SU-DHL-6 (cell line): Measurements from ENCODE around the gene EPRS1.
A peak's percentile ranks its signal among the peaks of the same experiment; 100 is the strongest.
"Not testable (repeated sequence)": the region's sequence is repeated elsewhere in the genome, so short reads cannot be mapped to it uniquely, and the experiment has no call there.

Source experiments
- H2AFZ ChIP-seq: fragments of 200-600 bp; sonication (generic); 2 replicates; pipeline ENCODE4 v1.6.1; 2014; ENCODE audit warnings: low read depth, mild to moderate bottlenecking, moderate library complexity, mixed read lengths, antibody characterized with exemption, low read length; ENCODE audit not compliant: severe bottlenecking
- H3F3A ChIP-seq: fragments of 200-600 bp; shearing (Covaris generic); 2 replicates; pipeline ENCODE4 v1.6.0; 2016; ENCODE audit warnings: antibody characterized with exemption, mild to moderate bottlenecking; ENCODE audit not compliant: insufficient read depth
- H3K27ac ChIP-seq: fragments of 200-600 bp; sonication (generic); 2 replicates; pipeline ENCODE4 v1.5.1; 2016; ENCODE audit warnings: low read depth, mild to moderate bottlenecking, low read length, moderate library complexity, mixed read lengths
- H3K27me3 ChIP-seq: fragments of 200-600 bp; sonication (generic), shearing (Covaris generic); 2 replicates; pipeline ENCODE4 v1.6.0; 2014; ENCODE audit warnings: mild to moderate bottlenecking, low read length
- H3K36me3 ChIP-seq: fragments of 200-600 bp; sonication (generic); 2 replicates; pipeline ENCODE4 v1.6.1; 2014; ENCODE audit warnings: mild to moderate bottlenecking, low read length, mixed read lengths
- H3K4me2 ChIP-seq: fragments of 300-600, 200-600 bp; shearing (Covaris generic), sonication (generic); 2 replicates; pipeline ENCODE4 v1.6.0; 2014; ENCODE audit warnings: low read length, low read depth, mild to moderate bottlenecking; ENCODE audit not compliant: poor library complexity, severe bottlenecking
- H3K4me3 ChIP-seq: fragments of 200-600 bp; sonication (generic); 2 replicates; pipeline ENCODE4 v1.5.1; 2014; ENCODE audit warnings: antibody characterized with exemption, low read length, mild to moderate bottlenecking, mixed read lengths; ENCODE audit not compliant: insufficient read depth, poor library complexity, severe bottlenecking
- H3K79me2 ChIP-seq: fragments of 200-600 bp; sonication (generic); 2 replicates; pipeline ENCODE4 v1.6.1; 2014; ENCODE audit warnings: mild to moderate bottlenecking, low read length, moderate library complexity; ENCODE audit not compliant: insufficient read depth
- H3K9ac ChIP-seq: fragments of 200-600 bp; sonication (generic); 2 replicates; pipeline ENCODE4 v1.7.0; 2014; ENCODE audit warnings: mild to moderate bottlenecking, low read length
- H3K9me2 ChIP-seq: fragments of 200-600 bp; sonication (generic); replicated peaks from 2 replicates; pipeline ENCODE4 v1.6.1; 2014; ENCODE audit warnings: low read length; ENCODE audit not compliant: insufficient read depth
- H3K9me3 ChIP-seq: fragments of 200-600 bp; sonication (generic); 2 replicates; pipeline ENCODE4 v1.6.1; 2014; ENCODE audit warnings: low read length, mixed read lengths; ENCODE audit not compliant: insufficient read depth
- H4K20me1 ChIP-seq: fragments of 200-600 bp; sonication (generic); 2 replicates; pipeline ENCODE4 v1.6.1; 2014; ENCODE audit warnings: low read depth, mild to moderate bottlenecking, antibody characterized with exemption, low read length, moderate library complexity, mixed read lengths
- CTCF ChIP-seq: fragments of 200-600 bp; sonication (generic); IDR thresholded peaks from one replicate; pipeline ENCODE4 v1.5.1; 2017; ENCODE audit warnings: antibody characterized with exemption, mild to moderate bottlenecking, low read length, moderate library complexity; ENCODE audit not compliant: insufficient read depth, poor library complexity, severe bottlenecking
- EZH2phosphoT487 ChIP-seq: fragments of 200-600 bp; sonication (generic), shearing (Covaris generic); conservative IDR thresholded peaks from 2 replicates; pipeline ENCODE4 v1.6.1; 2018; ENCODE audit warnings: mild to moderate bottlenecking, antibody characterized with exemption, low read length, moderate library complexity, mixed read lengths

Gene EPRS1

DNA sequence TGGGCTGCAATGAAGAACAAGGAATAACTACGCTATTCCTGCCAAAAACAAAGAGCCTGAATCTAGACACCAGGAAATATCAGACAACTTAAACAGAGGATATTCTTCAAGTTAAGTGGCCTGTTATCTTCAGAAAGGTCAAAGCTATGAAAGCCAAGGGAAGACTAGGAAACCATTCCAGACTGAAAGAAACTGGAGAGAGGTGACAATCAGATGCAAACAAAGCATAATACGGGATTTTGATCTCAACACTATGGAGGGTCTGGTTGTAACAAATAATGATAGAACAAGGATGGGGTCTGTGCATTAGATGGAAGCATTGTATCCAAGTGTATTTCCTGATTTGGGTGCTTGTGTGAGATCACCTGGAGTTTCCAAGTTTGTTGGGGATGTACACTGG, 2.7 kb downstream of the EPRS1 start:
- Histone ChIP-seq H3K9ac (no peak overlapping the region), H4K20me1 (peaks cover 4% of the 10 kb centered on the region; the same call in 1 of the 2 replicates), H2AFZ (no peak overlapping the region), H3K36me3 (peaks cover 8% of the 10 kb centered on the region; the same call in 1 of the 2 replicates), H3K27me3 (no peaks in the 10 kb centered on the region), H3K4me3 (no peak overlapping the region), H3K9me3 (no peaks in the 10 kb centered on the region), H3K9me2 (no peaks in the 10 kb centered on the region), H3K79me2 (peaks cover 69% of the 10 kb centered on the region), H3F3A (peaks cover 5% of the 10 kb centered on the region; the same call in 1 of the 2 replicates), H3K27ac (no peak overlapping the region), H3K4me2 (peak overlapping the region; percentile 74)
- TF ChIP-seq CTCF (no peak), EZH2phosphoT487 (no peak)

DNA sequence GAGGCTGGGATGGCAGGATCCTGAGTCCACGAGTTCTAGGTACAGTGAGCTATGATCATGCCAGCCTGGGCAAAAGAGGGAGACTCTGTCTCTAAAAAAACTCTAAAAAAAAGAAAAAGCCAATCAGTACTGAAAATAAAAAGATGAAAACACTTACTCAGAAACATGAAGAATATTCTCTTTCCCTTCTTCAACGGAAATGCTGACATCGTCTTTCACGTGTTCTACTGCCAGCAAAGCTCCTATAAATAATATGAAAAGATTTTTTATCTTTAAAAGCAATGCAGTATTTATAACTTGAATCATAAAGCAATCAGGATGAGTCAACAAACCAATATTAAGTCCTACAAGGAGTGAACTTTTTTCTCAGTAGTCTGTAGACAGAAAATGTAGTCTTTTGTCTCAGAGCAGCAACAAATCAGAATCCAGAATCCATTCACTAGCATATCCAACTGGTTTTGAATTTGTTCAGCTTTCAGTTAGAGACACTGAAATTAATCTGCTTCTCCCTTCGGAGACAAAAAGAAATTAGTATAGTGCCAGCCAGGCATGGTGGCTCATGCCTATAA, 6.2 kb downstream of the EPRS1 start:
- Histone ChIP-seq H3K4me2 (no peak overlapping the region), H4K20me1 (peaks cover 9% of the 10 kb centered on the region; the same call in 1 of the 2 replicates), H3K9me2 (no peaks in the 10 kb centered on the region), H3K9ac (no peak overlapping the region), H3K79me2 (peaks cover 94% of the 10 kb centered on the region), H2AFZ (no peak overlapping the region), H3F3A (peaks cover 5% of the 10 kb centered on the region; the same call in 1 of the 2 replicates), H3K4me3 (no peak overlapping the region), H3K27ac (no peak overlapping the region), H3K27me3 (no peaks in the 10 kb centered on the region), H3K36me3 (peaks cover 17% of the 10 kb centered on the region; the same call in 1 of the 2 replicates), H3K9me3 (no peaks in the 10 kb centered on the region)
- no peak for TF ChIP-seq CTCF
- no peak for TF ChIP-seq EZH2phosphoT487

DNA sequence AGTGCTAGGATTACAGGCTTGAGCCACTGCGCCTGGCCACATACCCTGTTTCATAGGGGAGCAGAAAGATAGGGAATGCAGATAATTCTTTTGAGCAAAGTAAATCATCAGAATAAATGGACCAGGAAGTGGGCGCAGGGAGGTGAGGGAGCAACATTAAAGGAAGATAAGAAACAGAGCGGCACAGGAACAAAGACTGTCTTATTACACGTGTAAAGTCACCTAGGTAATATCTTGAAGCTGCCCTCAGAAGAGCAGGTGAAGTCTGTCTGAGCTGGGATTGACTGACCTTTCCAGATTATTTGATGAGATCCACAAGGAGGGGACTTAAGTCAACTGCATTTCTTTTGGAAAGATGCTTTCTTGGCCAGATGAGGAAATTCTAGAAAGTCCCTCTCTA, 7.7 kb downstream of the EPRS1 start:
- H3K27me3 ChIP-seq = no peaks in the 10 kb centered on the region
- H3K4me2 ChIP-seq = no peak overlapping the region
- H3K79me2 ChIP-seq = peaks cover 92% of the 10 kb centered on the region
- H2AFZ ChIP-seq = no peak overlapping the region
- 0 out of 2 replicates have a peak, but pooled peaks cover under 1% of the 10 kb centered on the region for H3F3A ChIP-seq
- H3K9me2 ChIP-seq = no peaks in the 10 kb centered on the region
- TF ChIP-seq EZH2phosphoT487 (no peak), CTCF (no peak)
- H3K9me3 ChIP-seq = no peaks in the 10 kb centered on the region
- H3K36me3 ChIP-seq = peaks cover 29% of the 10 kb centered on the region; the same call in 1 of the 2 replicates
- peaks cover 15% of the 10 kb centered on the region; the same call in 1 of the 2 replicates for H4K20me1 ChIP-seq
- no peak overlapping the region for H3K27ac ChIP-seq
- H3K4me3 ChIP-seq = no peak overlapping the region
- no peak overlapping the region for H3K9ac ChIP-seq

GRCh38 chr1:220037810-220038209, 8.5 kb downstream of the EPRS1 start:
- not testable (repeated sequence) for H3F3A ChIP-seq, H3K27me3 ChIP-seq, H3K4me2 ChIP-seq, H3K27ac ChIP-seq, H3K9me2 ChIP-seq, H3K9ac ChIP-seq, H2AFZ ChIP-seq, H3K4me3 ChIP-seq, H3K9me3 ChIP-seq
- H4K20me1 ChIP-seq = peaks cover 12% of the 10 kb centered on the region; the same call in 1 of the 2 replicates
- H3K36me3 ChIP-seq = peaks cover 37% of the 10 kb centered on the region; the same call in 1 of the 2 replicates
- H3K79me2 ChIP-seq = peaks cover 93% of the 10 kb centered on the region
